ENCODE results near the gene PHF2. TPM values are rescaled to one million over a fixed set of nuclear protein-coding genes. Genes with fewer than 3 reads are reported as not detected.

The PHF2 gene
- total and polyA plus RNA-seq, 9 of the 15 experiments (the other 6 are each of a cell fraction or from before 2014, with no cell fraction given), result 0.37 to 14.4 (median 8.1) TPM

GRCh38 chr9:93648181-93648580 is 71.8 kb downstream of the PHF2 start:
- ChIA-PET POLR2A (interaction anchor here (0.9 kb wide), 1 partner anchor 17 kb away, joined by 3 read pairs; no protein-coding TSS in a partner anchor), CTCF (ENCODE audit: low intra/inter-chr PET ratio) (interaction anchor here (0.6 kb wide), 1 partner anchor 1553 kb away, joined by 3 read pairs; no protein-coding TSS in a partner anchor)
- TF ChIP-seq, protein P1, sequence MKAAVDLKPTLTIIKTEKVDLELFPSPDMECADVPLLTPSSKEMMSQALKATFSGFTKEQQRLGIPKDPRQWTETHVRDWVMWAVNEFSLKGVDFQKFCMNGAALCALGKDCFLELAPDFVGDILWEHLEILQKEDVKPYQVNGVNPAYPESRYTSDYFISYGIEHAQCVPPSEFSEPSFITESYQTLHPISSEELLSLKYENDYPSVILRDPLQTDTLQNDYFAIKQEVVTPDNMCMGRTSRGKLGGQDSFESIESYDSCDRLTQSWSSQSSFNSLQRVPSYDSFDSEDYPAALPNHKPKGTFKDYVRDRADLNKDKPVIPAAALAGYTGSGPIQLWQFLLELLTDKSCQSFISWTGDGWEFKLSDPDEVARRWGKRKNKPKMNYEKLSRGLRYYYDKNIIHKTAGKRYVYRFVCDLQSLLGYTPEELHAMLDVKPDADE (conservative IDR thresholded peaks at IDR 0.05; ENCODE audit: control insufficient read depth, low read depth, low read length), result no peak
- no peak for TF ChIP-seq POLR2H (tag; IDR thresholded peaks at IDR 0.05; ENCODE audit: low read depth)
- TF ChIP-seq TFAM (CRISPR knock-in tag; conservative IDR thresholded peaks at IDR 0.05), result no peak
- no peak for TF ChIP-seq ZNF76 (CRISPR knock-in tag; IDR thresholded peaks at IDR 0.05; ENCODE audit: borderline replicate concordance)
- no peak for TF ChIP-seq MYNN (IDR thresholded peaks at IDR 0.05)
- TF ChIP-seq MYNN (CRISPR knock-in tag; IDR thresholded peaks at IDR 0.05), result no peak
- TF ChIP-seq E4F1 (CRISPR knock-in tag; IDR thresholded peaks at IDR 0.05; ENCODE audit: borderline replicate concordance), result no peak
- no peak for TF ChIP-seq SRSF1 (IDR thresholded peaks at IDR 0.05; ENCODE audit: low read depth, low read length)
- DNase-seq (ENCODE audit: extremely low read depth in 1 of 4, low spot score in 3 of 4) (no peak), FAIRE-seq (no peak), ATAC-seq (no peak)
- H3K36me3 ChIP-seq (ENCODE audit: control insufficient read depth, insufficient read depth, low read length), result peaks cover 33% of the 10 kb centered on the region
- H2AFZ ChIP-seq (ENCODE audit: low read depth, low read length), result no peak overlapping the region
- no peak overlapping the region for H3K27ac ChIP-seq (ENCODE audit: extremely low read depth, low read depth, low read length)
- no peaks in the 10 kb centered on the region for H4K20me1 ChIP-seq (replicated peaks; ENCODE audit: control insufficient read depth, insufficient read depth, low read length)
- no peak overlapping the region for H3K4me2 ChIP-seq (ENCODE audit: insufficient read depth, low read length)
- H3K4me3 ChIP-seq, result no peak overlapping the region
- intact Hi-C loops (cut with micrococcal nuclease), result no loop called here
- in situ Hi-C loops (cut with MboI), result no loop called here
- no peaks in the 10 kb centered on the region for H3K79me2 ChIP-seq (ENCODE audit: control insufficient read depth, insufficient read depth, low read length)
- H3K9me3 ChIP-seq (replicated peaks; ENCODE audit: control insufficient read depth, insufficient read depth, low read depth, low read length), result no peaks in the 10 kb centered on the region; the same call in 1 of the 2 replicates
- no TSS peak for BruUV-seq (replicated peaks)
- H3K4me1 ChIP-seq (replicated peaks in 1 of 2; ENCODE audit: control insufficient read depth in 2 of 2, insufficient read depth in 2 of 2, low read length in 2 of 2), result peaks cover 0 to 7% of the 10 kb centered on the region in 2 experiments; a peak in 2 of 5 replicates
- 71% methylated on average over 5 of the region's 5 CpGs for WGBS (ENCODE audit: insufficient coverage, low coverage, missing lambda C conversion rate)
- H3K9me1 ChIP-seq (ENCODE audit: control insufficient read depth, insufficient read depth, low read length), result no peaks in the 10 kb centered on the region
- no peaks in the 10 kb centered on the region for H3K27me3 ChIP-seq (ENCODE audit: control insufficient read depth in 2 of 2, insufficient read depth in 2 of 2, low read length in 2 of 2)
- no peak overlapping the region for H3K9ac ChIP-seq (ENCODE audit: insufficient read depth in 1 of 2, low read depth in 2 of 2, low read length in 2 of 2)
